B cell (primary cell): ENCODE data around the gene CAMTA1. TPM values are rescaled to one million over a fixed set of nuclear protein-coding genes. Genes with fewer than 3 reads are reported as not detected.

Experiments used
- ATAC-seq: fragments of 200-7000 bp; cut with Tn5 transposase; one replicate; pipeline ENCODE4 v1.10.0; 2021; ENCODE audit warnings: low read depth, mild to moderate bottlenecking, moderate number of reproducible peaks, moderate library complexity
- CTCF ChIA-PET: fragments of 350-600 bp; sonication (Branson Sonifier 250); formaldehyde crosslinking; loops from one replicate; lab custom pipeline; 2021; ENCODE audit warnings: antibody characterized with exemption, inconsistent platforms; lab: Charles Lee
- POLR2A ChIA-PET: fragments of 350-600 bp; sonication (Branson Sonifier 250); formaldehyde crosslinking; loops from one replicate; lab custom pipeline; 2021; ENCODE audit warnings: antibody characterized with exemption; lab: Charles Lee
- DNase-seq: peaks from one replicate; pipeline ENCODE4 v3.0.0; 2013
- H2AFZ ChIP-seq: 2 replicates; pipeline ENCODE4 v1.6.1; 2012; ENCODE audit warnings: mild to moderate bottlenecking, low read depth, low read length; ENCODE audit not compliant: insufficient read depth, poor library complexity, severe bottlenecking
- H3K27ac ChIP-seq, 2 donors: 1 replicate in 1 of 2; 2 replicates in 1 of 2; pipeline ENCODE4 v1.5.1; 2012 to 2013; ENCODE audit warnings: low read length in 2 of 2, mild to moderate bottlenecking in 2 of 2, moderate library complexity in 1 of 2
- H3K27me3 ChIP-seq, 4 experiments: fragments of 200-600 bp in 1 of 4; sonication (generic) in 1 of 4; replicated peaks in 1 of 4; 1 replicate in 2 of 4; 2 replicates in 2 of 4; pipeline versions ENCODE4 v1.6.1 to v1.7.0; 2013 to 2016; ENCODE audit warnings: low read length in 3 of 4, mild to moderate bottlenecking in 2 of 4, mixed read lengths in 1 of 4, moderate library complexity in 1 of 4; ENCODE audit not compliant: insufficient read depth in 4 of 4, control insufficient read depth in 3 of 4; ENCODE audit errors: control extremely low read depth in 1 of 4
- H3K36me3 ChIP-seq, 2 experiments: replicated peaks in 1 of 2; 1 replicate in 1 of 2; 2 replicates in 1 of 2; pipeline versions ENCODE4 v1.6.1 to v1.7.1; 2013; ENCODE audit warnings: low read length in 1 of 2; ENCODE audit not compliant: insufficient read depth in 2 of 2, control insufficient read depth in 1 of 2; ENCODE audit errors: control extremely low read depth in 1 of 2, extremely low read depth in 1 of 2
- H3K4me1 ChIP-seq, 2 donors: fragments of 200-600 bp in 1 of 2; sonication (generic) in 1 of 2; 1 replicate in 1 of 2; 2 replicates in 1 of 2; pipeline versions ENCODE4 v1.5.1 to v1.6.1; 2013 to 2017; ENCODE audit warnings: low read length in 2 of 2; ENCODE audit not compliant: control insufficient read depth in 2 of 2, insufficient read depth in 2 of 2
- H3K4me2 ChIP-seq: replicated peaks from 2 replicates; pipeline ENCODE3; 2012; ENCODE audit warnings: mild to moderate bottlenecking, low read depth, low read length; ENCODE audit not compliant: poor library complexity, severe bottlenecking
- H3K4me3 ChIP-seq, 5 experiments: fragments of 200-600 bp in 1 of 5; sonication (generic) in 1 of 5; 1 replicate in 3 of 5; 2 replicates in 2 of 5; pipeline versions ENCODE4 v1.5.1 to v1.7.0; 2011 to 2016; ENCODE audit warnings: low read length in 4 of 5, mild to moderate bottlenecking in 4 of 5, low read depth in 2 of 5, control low read depth in 1 of 5, moderate library complexity in 1 of 5; ENCODE audit not compliant: insufficient read depth in 1 of 5; ENCODE audit errors: control extremely low read depth in 1 of 5, extremely low read depth in 1 of 5
- H3K79me2 ChIP-seq: fragments of 200-600 bp; sonication (generic); one replicate; pipeline ENCODE4 v1.6.0; 2016; ENCODE audit warnings: low read length; ENCODE audit not compliant: control insufficient read depth, insufficient read depth
- H3K9ac ChIP-seq: fragments of 200-600 bp; sonication (generic); 2 replicates; pipeline ENCODE4 v1.6.1; 2017; ENCODE audit warnings: mild to moderate bottlenecking, low read length, moderate library complexity
- H3K9me3 ChIP-seq, 3 donors: one replicate each; pipeline versions ENCODE4 v1.6.1 to v1.7.1; 2013; ENCODE audit warnings: low read length in 2 of 3; ENCODE audit not compliant: control insufficient read depth in 2 of 3, insufficient read depth in 1 of 3; ENCODE audit errors: control extremely low read depth in 1 of 3
- H4K20me1 ChIP-seq: 2 replicates; pipeline ENCODE4 v1.6.0; 2012; ENCODE audit warnings: mild to moderate bottlenecking, low read length; ENCODE audit not compliant: insufficient read depth, control insufficient read depth, poor library complexity, severe bottlenecking
- H3K27ac Mint-ChIP-seq: one replicate; pipeline ENCODE4 v1.8.0; 2021; ENCODE audit warnings: mixed read lengths
- H3K27me3 Mint-ChIP-seq: one replicate; pipeline ENCODE4 v1.8.0; 2021; ENCODE audit warnings: mixed read lengths
- H3K4me1 Mint-ChIP-seq: one replicate; pipeline ENCODE4 v1.8.0; 2021; ENCODE audit warnings: mixed read lengths
- H3K4me3 Mint-ChIP-seq: one replicate; pipeline ENCODE4 v1.8.0; 2021; ENCODE audit warnings: mixed read lengths
- H3K9me3 Mint-ChIP-seq: one replicate; pipeline ENCODE4 v1.8.0; 2022; ENCODE audit warnings: mixed read lengths; ENCODE audit not compliant: insufficient read depth
- CTCF ChIP-seq: fragments of 200-600 bp; IDR thresholded peaks from one replicate; pipeline ENCODE4 v1.8.0; 2022; ENCODE audit warnings: antibody characterized with exemption, mild to moderate bottlenecking
- EZH2 ChIP-seq: IDR thresholded peaks from 2 replicates; pipeline ENCODE4 v1.6.1; 2012; ENCODE audit warnings: borderline replicate concordance, low read depth, mild to moderate bottlenecking, moderate library complexity, low read length; ENCODE audit not compliant: insufficient read depth, poor library complexity, severe bottlenecking
- WGBS: methylation state at CpG from one replicate; pipeline ENCODE4 v1.1.5; 2013; ENCODE audit warnings: missing lambda C conversion rate; ENCODE audit not compliant: insufficient coverage; 5-methylcytosine and 5-hydroxymethylcytosine counted together
- intact Hi-C: fragments of 100-400 bp; cut with micrococcal nuclease; formaldehyde crosslinking; loops from one replicate; pipeline ENCODE4 v1.10.0; 2022
- polyA plus RNA-seq: library from polyadenylated mRNA; depleted of rRNA; stranded (reverse); fragments of >200 nt; gene quantifications from 2 replicates; pipeline ENCODE4 v1.2.3, GENCODE V29; 2012
- total RNA-seq, 2 donors: library from RNA; stranded (reverse); fragments of 120-200 nt in 1 of 2; gene quantifications; 1 replicate in 1 of 2; 2 replicates in 1 of 2; pipeline versions ENCODE4 v1.2.3 to v1.2.4, GENCODE V29; 2013 to 2022

Gene CAMTA1
- total and polyA plus RNA-seq, 2 donors (not counting 1 experiment from before 2014, with no cell fraction given), result 42.2 to 45.7 TPM

- intact Hi-C loops, result no loop called here
- no peak overlapping the region for H3K4me3 ChIP-seq
- Mint-ChIP-seq H3K9me3 (no peaks in the 10 kb centered on the region), H3K4me3 (no peak overlapping the region), H3K27ac (no peak overlapping the region), H3K27me3 (no peaks in the 10 kb centered on the region), H3K4me1 (no peaks in the 10 kb centered on the region)
- ChIA-PET POLR2A (no interaction called here), CTCF (no interaction called here)
- H2AFZ ChIP-seq, result no peak overlapping the region
- H3K79me2 ChIP-seq, result no peaks in the 10 kb centered on the region
- H4K20me1 ChIP-seq, result no peaks in the 10 kb centered on the region
- no peaks in the 10 kb centered on the region for H3K27me3 ChIP-seq
- no peak overlapping the region for H3K4me2 ChIP-seq
- ATAC-seq (no peak), DNase-seq (no peak)
- H3K36me3 ChIP-seq, result no peaks in the 10 kb centered on the region
- TF ChIP-seq CTCF (no peak), EZH2 (no peak)
- 85% methylated on average over 2 of the region's 2 CpGs for WGBS
- H3K9me3 ChIP-seq, result no peaks in the 10 kb centered on the region
- no peak overlapping the region for H3K9ac ChIP-seq
- H3K27ac ChIP-seq, result no peak overlapping the region
- no peaks in the 10 kb centered on the region for H3K4me1 ChIP-seq
Measured at GRCh38 chr1:6902153-6902552, 116.9 kb downstream of the CAMTA1 start.

- H3K9ac ChIP-seq, result no peak overlapping the region
- Mint-ChIP-seq H3K27me3 (peaks cover 4% of the 10 kb centered on the region), H3K9me3 (no peaks in the 10 kb centered on the region), H3K4me1 (no peaks in the 10 kb centered on the region), H3K4me3 (no peak overlapping the region), H3K27ac (no peak overlapping the region)
- intact Hi-C loops, result no loop called here
- no peaks in the 10 kb centered on the region for H3K9me3 ChIP-seq
- ChIA-PET CTCF (interaction anchor here (0.7 kb wide), 1 partner anchor 31 kb away, joined by 3 read pairs; no protein-coding TSS in a partner anchor), POLR2A (no interaction called here)
- H3K27me3 ChIP-seq, result no peaks in the 10 kb centered on the region
- H4K20me1 ChIP-seq, result no peaks in the 10 kb centered on the region
- H3K4me1 ChIP-seq, result no peaks in the 10 kb centered on the region
- no peak overlapping the region for H3K27ac ChIP-seq
- no peak for DNase-seq
- no peak overlapping the region for H2AFZ ChIP-seq
- no peak overlapping the region for H3K4me2 ChIP-seq
- no peaks in the 10 kb centered on the region for H3K79me2 ChIP-seq
- H3K4me3 ChIP-seq, result no peak overlapping the region
- H3K36me3 ChIP-seq, result no peaks in the 10 kb centered on the region
- no peak for TF ChIP-seq CTCF
- TF ChIP-seq EZH2, result no peak
- no peak for ATAC-seq
- WGBS, result 96% methylated on average over 12 of the region's 17 CpGs
Measured at GRCh38 chr1:6904476-6905170, 119.4 kb downstream of the CAMTA1 start.
